Measurements from ENCODE around the gene BICD1.

The BICD1 gene

GRCh38 chr12:32281098-32281497, 174.5 kb downstream of the BICD1 start:
- DNase-seq (ENCODE audit: low spot score), result no peak

- no peak for DNase-seq (ENCODE audit: low spot score)
Observed at GRCh38 chr12:32284561-32284960, 177.9 kb downstream of the BICD1 start.

GRCh38 chr12:32285021-32285420, 178.4 kb downstream of the BICD1 start:
- DNase-seq (ENCODE audit: low spot score), result no peak

- DNase-seq (ENCODE audit: low spot score), result no peak
Observed at GRCh38 chr12:32285489-32285888, 178.8 kb downstream of the BICD1 start.

- DNase-seq (ENCODE audit: low spot score), result no peak
Observed at GRCh38 chr12:32290411-32290810, 183.8 kb downstream of the BICD1 start.

GRCh38 chr12:32292151-32292550, 185.5 kb downstream of the BICD1 start:
- no peak for DNase-seq (ENCODE audit: low spot score)

GRCh38 chr12:32293808-32294419, 187.3 kb downstream of the BICD1 start:
- DNase-seq (ENCODE audit: low spot score), result no peak

GRCh38 chr12:32296567-32296966, 189.9 kb downstream of the BICD1 start:
- DNase-seq (ENCODE audit: low spot score), result no peak

- no peak for DNase-seq (ENCODE audit: low spot score)
Observed at GRCh38 chr12:32298917-32299316, 192.3 kb downstream of the BICD1 start.

GRCh38 chr12:32301216-32301615, 194.6 kb downstream of the BICD1 start:
- DNase-seq (ENCODE audit: low spot score), result no peak

GRCh38 chr12:32302218-32303173, 195.8 kb downstream of the BICD1 start:
- peak; percentile 29 for DNase-seq (ENCODE audit: low spot score)

- DNase-seq (ENCODE audit: low spot score), result no peak
Observed at GRCh38 chr12:32303174-32303549, 196.5 kb downstream of the BICD1 start.

- DNase-seq (ENCODE audit: low spot score), result no peak
Observed at GRCh38 chr12:32305163-32305562, 198.5 kb downstream of the BICD1 start.

GRCh38 chr12:32307326-32307725, 200.7 kb downstream of the BICD1 start:
- DNase-seq (ENCODE audit: low spot score), result no peak

- DNase-seq (ENCODE audit: low spot score), result no peak
Observed at GRCh38 chr12:32309811-32310736, 203.4 kb downstream of the BICD1 start.

- DNase-seq (ENCODE audit: low spot score), result peak; percentile 75
Observed at GRCh38 chr12:32312049-32312670, 205.5 kb downstream of the BICD1 start.

- no peak for DNase-seq (ENCODE audit: low spot score)
Observed at GRCh38 chr12:32322354-32322753, 215.7 kb downstream of the BICD1 start.

GRCh38 chr12:32331133-32331532, 224.5 kb downstream of the BICD1 start:
- no peak for DNase-seq (ENCODE audit: low spot score)

GRCh38 chr12:32332446-32332845, 225.8 kb downstream of the BICD1 start:
- DNase-seq (ENCODE audit: low spot score), result no peak

- DNase-seq (ENCODE audit: low spot score), result no peak
Observed at GRCh38 chr12:32334371-32334777, 227.7 kb downstream of the BICD1 start.

- DNase-seq (ENCODE audit: low spot score), result no peak
Observed at GRCh38 chr12:32336261-32336660, 229.6 kb downstream of the BICD1 start.

GRCh38 chr12:32343496-32343895, 236.8 kb downstream of the BICD1 start:
- DNase-seq (ENCODE audit: low spot score), result no peak
